AG04449 (cell line): Measurements from ENCODE around the gene ABR.

Experiments used
- CTCF ChIA-PET: fragments of 350-600 bp; formaldehyde crosslinking; extraction: SDS; loops from one replicate; lab custom pipeline; 2021; ENCODE audit warnings: antibody characterized with exemption; lab: Yijun Ruan, JAX
- POLR2A ChIA-PET: fragments of 400-600, 350-600 bp; formaldehyde crosslinking; extraction: SDS; loops from one replicate; lab custom pipeline; 2020; ENCODE audit warnings: antibody characterized with exemption, inconsistent platforms; lab: Yijun Ruan, JAX
- DNase-seq: peaks from one replicate; pipeline ENCODE4 v3.0.0-alpha.2; 2010; ENCODE audit warnings: low read depth, low spot score
- H3K4me3 ChIP-seq: 2 replicates; pipeline ENCODE4 v1.5.1; 2011; ENCODE audit warnings: low read depth, mild to moderate bottlenecking, control low read depth, low read length
- TF ChIP-seq, protein P1 (sequence below): IDR thresholded peaks from one replicate; pipeline ENCODE4 v1.5.1; 2011; ENCODE audit warnings: mild to moderate bottlenecking, moderate library complexity, low read length, control low read depth, inconsistent platforms; ENCODE audit not compliant: insufficient read depth; ENCODE audit errors: missing control alignments

Gene ABR

DNA sequence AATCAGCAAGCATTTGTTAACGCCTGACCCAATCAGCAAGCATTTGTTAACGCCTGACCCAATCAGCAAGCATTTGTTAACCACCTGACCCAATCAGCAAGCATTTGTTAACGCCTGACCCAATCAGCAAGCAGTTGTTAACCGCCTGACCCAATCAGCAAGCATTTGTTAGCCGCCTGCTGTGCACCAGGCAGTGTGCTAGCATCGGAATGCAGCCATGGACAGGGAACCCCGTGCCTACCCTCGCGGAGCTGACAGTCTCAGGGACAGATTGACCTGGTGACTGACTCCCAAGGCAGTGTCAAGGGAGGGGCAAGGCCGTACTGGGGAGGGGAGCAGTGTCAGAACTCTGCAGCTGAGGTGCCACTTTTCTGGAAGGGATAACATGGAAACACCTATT is 66.9 kb downstream of the ABR start:
- TF ChIP-seq, protein P1, sequence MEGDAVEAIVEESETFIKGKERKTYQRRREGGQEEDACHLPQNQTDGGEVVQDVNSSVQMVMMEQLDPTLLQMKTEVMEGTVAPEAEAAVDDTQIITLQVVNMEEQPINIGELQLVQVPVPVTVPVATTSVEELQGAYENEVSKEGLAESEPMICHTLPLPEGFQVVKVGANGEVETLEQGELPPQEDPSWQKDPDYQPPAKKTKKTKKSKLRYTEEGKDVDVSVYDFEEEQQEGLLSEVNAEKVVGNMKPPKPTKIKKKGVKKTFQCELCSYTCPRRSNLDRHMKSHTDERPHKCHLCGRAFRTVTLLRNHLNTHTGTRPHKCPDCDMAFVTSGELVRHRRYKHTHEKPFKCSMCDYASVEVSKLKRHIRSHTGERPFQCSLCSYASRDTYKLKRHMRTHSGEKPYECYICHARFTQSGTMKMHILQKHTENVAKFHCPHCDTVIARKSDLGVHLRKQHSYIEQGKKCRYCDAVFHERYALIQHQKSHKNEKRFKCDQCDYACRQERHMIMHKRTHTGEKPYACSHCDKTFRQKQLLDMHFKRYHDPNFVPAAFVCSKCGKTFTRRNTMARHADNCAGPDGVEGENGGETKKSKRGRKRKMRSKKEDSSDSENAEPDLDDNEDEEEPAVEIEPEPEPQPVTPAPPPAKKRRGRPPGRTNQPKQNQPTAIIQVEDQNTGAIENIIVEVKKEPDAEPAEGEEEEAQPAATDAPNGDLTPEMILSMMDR, result no peak
- H3K4me3 ChIP-seq, result no peak overlapping the region
- POLR2A ChIA-PET, result no interaction called here
- CTCF ChIA-PET, result interaction anchor here (0.8 to 7.5 kb wide), 3 partner anchors 9 to 75 kb away, joined by 3 to 49 read pairs (median 34); no protein-coding TSS in a partner anchor
- no peak for DNase-seq

DNA sequence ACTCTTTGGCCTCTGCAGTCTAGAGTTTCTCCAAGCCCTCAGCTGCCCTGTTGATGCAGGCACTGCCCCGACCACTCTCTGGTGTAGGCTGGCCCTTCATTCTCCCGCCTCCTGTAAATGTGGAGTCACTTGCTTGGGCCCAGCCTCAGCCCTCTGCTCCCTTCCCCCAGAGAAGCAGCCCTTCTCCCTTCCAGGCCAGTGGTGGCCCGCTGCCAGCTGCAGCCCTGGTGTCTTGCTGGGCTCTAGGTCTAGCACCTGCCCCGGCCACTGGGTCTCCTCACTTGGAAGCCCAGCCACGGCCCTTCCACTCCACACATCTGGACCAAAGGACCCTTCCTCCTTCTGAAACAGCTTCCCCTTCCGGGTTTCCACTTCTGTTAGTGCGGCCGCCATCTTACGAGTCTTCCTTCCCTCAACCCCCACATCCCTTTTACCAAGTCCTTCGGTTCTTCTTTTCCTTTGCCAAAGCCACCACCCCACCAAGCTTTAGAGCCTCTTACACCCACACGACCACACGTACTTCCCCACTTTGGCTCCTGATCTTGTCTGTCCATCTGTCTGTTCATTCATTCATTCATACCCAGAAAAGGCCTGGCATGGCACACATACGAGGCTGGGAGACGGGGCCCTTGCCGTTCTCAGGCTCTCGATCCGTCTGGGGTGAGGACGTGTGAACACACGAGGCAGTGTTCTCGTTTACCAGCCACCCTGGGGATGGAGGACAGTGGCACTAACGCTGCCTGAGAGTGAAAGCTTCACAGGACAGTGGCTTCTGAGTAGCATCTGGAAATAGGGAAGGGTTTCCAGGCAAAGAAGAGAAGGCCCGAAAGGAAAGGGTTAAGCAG is 68.0 kb downstream of the ABR start:
- CTCF ChIA-PET, result interaction anchor here (0.8 to 7.5 kb wide), 5 partner anchors 10 to 148 kb away, joined by 3 to 49 read pairs (median 3); no protein-coding TSS in a partner anchor
- POLR2A ChIA-PET, result interaction anchor here (0.5 kb wide), 1 partner anchor 8 kb away, joined by 3 read pairs; no protein-coding TSS in a partner anchor
- TF ChIP-seq, protein P1, result no peak
- H3K4me3 ChIP-seq, result no peak overlapping the region
- no peak for DNase-seq

DNA sequence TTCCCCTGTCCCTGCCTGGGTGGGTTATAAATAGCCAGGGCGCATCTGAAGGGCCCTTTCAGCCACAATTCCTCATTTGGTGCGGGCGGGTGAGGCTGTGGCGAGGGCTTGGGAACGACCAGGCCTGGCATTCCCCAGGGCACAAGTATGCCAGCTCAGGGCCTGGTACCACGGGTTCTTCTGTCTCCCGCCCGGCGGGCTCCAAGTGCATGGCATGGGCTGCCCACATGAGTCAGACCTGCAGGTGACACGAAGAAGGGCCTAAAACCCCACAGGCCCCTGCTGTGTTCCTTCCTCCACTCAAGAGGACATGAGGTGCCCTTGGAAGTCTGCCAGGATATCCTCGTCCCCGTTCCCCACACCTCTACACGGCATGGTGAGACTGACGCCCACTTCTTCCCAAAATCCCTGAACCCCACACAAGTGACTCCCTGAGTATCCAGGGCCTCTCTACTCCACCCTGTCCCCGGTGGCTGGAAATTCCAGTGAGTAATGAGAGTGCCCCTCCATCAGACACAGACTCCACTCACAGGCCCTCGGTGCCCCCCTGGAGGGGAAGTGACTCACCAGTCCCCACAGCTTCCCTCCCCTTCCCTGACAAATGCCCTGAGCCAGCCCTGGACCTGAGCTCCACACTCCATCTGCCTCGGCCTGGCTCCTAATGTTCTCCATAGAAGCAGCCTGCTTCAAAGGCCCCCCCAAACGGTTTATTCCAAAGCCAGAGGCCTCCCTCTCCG is 68.8 kb downstream of the ABR start:
- peak; percentile 44 for DNase-seq
- ChIA-PET POLR2A (interaction anchor here (0.5 kb wide), 1 partner anchor 9 kb away, joined by 3 read pairs; no protein-coding TSS in a partner anchor), CTCF (interaction anchor here (0.8 to 7.5 kb wide), 6 partner anchors 11 to 149 kb away, joined by 3 to 49 read pairs (median 4); no protein-coding TSS in a partner anchor)
- no peak overlapping the region for H3K4me3 ChIP-seq
- TF ChIP-seq, protein P1, result no peak

DNA sequence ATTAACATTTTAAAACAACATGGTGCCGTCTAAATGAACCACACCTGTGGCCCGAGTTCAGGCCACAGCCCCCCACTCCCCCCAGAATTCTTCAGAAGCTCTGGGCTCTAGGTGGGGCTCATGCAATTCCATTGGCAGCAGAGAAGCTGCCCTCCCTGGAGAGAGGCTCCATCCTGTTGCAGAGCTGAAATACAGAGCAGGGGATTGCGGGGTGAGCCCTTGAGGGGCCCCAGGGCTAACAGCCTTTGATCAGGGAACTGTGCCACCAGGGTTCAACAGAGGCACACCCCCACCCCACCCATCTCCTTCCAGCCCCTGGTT is 69.3 kb downstream of the ABR start:
- DNase-seq, result no peak
- ChIA-PET CTCF (interaction anchor here (1.0 to 7.5 kb wide), 4 partner anchors 11 to 77 kb away, joined by 3 to 49 read pairs (median 19); no protein-coding TSS in a partner anchor), POLR2A (interaction anchor here (0.6 kb wide), 1 partner anchor 9 kb away, joined by 3 read pairs; no protein-coding TSS in a partner anchor)
- no peak overlapping the region for H3K4me3 ChIP-seq
- TF ChIP-seq, protein P1, result no peak

DNA sequence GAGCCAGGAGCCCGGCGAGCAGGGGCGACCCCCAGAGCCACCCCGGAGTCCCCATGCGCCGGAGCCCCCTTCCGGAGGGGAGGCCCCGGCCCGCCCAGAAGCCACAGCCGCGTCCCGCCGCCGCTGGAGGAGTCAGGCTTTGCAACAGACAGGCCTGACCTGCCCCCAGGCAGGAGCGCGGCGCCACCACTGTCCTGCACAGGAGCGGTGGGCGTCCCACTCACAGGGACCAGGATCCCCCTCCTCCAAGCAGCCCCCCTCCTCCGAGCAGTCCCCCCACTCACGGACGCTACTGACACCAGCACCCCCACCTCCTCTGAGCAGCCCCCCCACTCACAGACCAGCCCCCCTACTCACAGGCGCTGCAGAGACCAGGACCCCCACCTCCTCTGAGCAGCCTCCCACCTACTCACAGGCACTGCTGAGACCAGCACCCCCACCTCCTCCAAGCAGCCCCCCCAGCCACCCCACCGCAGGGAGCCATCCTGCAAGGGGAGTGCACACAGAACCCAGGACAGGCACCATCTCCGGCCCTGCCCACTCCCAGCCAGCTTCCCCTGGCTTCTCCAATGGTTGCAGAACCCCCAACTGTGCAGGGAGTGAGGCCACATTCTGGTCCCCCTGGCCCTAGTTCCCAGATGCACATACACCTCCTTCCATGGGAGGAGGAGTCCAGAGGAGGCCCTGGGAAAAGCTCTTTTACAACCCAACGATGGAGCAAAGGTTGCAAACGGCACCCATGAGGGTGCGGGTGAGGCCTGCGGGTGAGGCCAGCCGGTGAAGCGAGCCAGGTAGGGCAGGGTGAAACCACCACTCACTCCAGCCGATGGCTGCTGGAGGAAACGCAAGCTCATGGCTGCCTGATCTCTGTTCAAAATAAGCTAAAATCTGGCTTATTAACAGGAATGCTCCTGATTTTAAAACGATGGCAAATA is 69.9 kb downstream of the ABR start:
- POLR2A ChIA-PET, result interaction anchor here (0.6 kb wide), 1 partner anchor 8 kb away, joined by 3 read pairs; no protein-coding TSS in a partner anchor
- CTCF ChIA-PET, result interaction anchor here (1.0 to 7.5 kb wide), 4 partner anchors 12 to 78 kb away, joined by 3 to 49 read pairs (median 19); no protein-coding TSS in a partner anchor
- DNase-seq, result no peak
- peak overlapping the region; percentile 72 for H3K4me3 ChIP-seq
- TF ChIP-seq, protein P1, result no peak
